Brain pericyte (primary cell): ENCODE results near the gene FYN.

ENCODE experiments used
- DNase-seq: peaks from one replicate; pipeline ENCODE4 v3.0.0-alpha.2; 2012; ENCODE audit warnings: low read depth, low spot score

The FYN gene

GRCh38 chr6:111707773-111708172 lies 165.5 kb downstream of the FYN start:
- no peak for DNase-seq

- DNase-seq, result no peak
Measured at GRCh38 chr6:111706841-111707391, 166.3 kb downstream of the FYN start.

GRCh38 chr6:111703723-111704122 lies 169.5 kb downstream of the FYN start:
- no peak for DNase-seq

- no peak for DNase-seq
Measured at GRCh38 chr6:111702268-111702667, 171.0 kb downstream of the FYN start.

- DNase-seq, result no peak
Measured at GRCh38 chr6:111701146-111701545, 172.1 kb downstream of the FYN start.

- DNase-seq, result no peak
Measured at GRCh38 chr6:111700135-111700690, 173.0 kb downstream of the FYN start.

GRCh38 chr6:111699123-111699522 lies 174.1 kb downstream of the FYN start:
- DNase-seq, result no peak

- DNase-seq, result no peak
Measured at GRCh38 chr6:111696814-111697213, 176.4 kb downstream of the FYN start.

- no peak for DNase-seq
Measured at GRCh38 chr6:111692327-111693164, 180.7 kb downstream of the FYN start.

- no peak for DNase-seq
Measured at GRCh38 chr6:111691345-111692225, 181.7 kb downstream of the FYN start.

- no peak for DNase-seq
Measured at GRCh38 chr6:111689946-111690345, 183.3 kb downstream of the FYN start.

GRCh38 chr6:111689419-111689818 lies 183.8 kb downstream of the FYN start:
- no peak for DNase-seq

GRCh38 chr6:111688331-111688730 lies 184.9 kb downstream of the FYN start:
- DNase-seq, result no peak

- DNase-seq, result no peak
Measured at GRCh38 chr6:111687652-111688051, 185.6 kb downstream of the FYN start.

- DNase-seq, result no peak
Measured at GRCh38 chr6:111686932-111687266, 186.4 kb downstream of the FYN start.

- DNase-seq, result no peak
Measured at GRCh38 chr6:111686249-111686931, 186.9 kb downstream of the FYN start.

GRCh38 chr6:111685526-111685925 lies 187.7 kb downstream of the FYN start:
- no peak for DNase-seq

- no peak for DNase-seq
Measured at GRCh38 chr6:111685058-111685457, 188.2 kb downstream of the FYN start.

GRCh38 chr6:111683749-111684267 lies 189.4 kb downstream of the FYN start:
- DNase-seq, result no peak

GRCh38 chr6:111683157-111683556 lies 190.1 kb downstream of the FYN start:
- no peak for DNase-seq

- DNase-seq, result no peak
Measured at GRCh38 chr6:111681860-111682259, 191.4 kb downstream of the FYN start.
